GM10847 (cell line): ENCODE results near the gene PIGR.

Source experiments
- POLR2A ChIP-seq: IDR thresholded peaks from 2 replicates; pipeline ENCODE4 v1.6.1; 2011; ENCODE audit not compliant: insufficient read length; ENCODE audit errors: extremely low read depth

Gene PIGR

GRCh38 chr1:206947255-206947654, 989 bp upstream of the PIGR start:
- TF ChIP-seq POLR2A: no peak

- no peak for TF ChIP-seq POLR2A
Observed at GRCh38 chr1:206945779-206946178, 487 bp downstream of the PIGR start.

GRCh38 chr1:206944703-206945102, 1.6 kb downstream of the PIGR start:
- no peak for TF ChIP-seq POLR2A

- TF ChIP-seq POLR2A: no peak
Observed at GRCh38 chr1:206941766-206942418, 4.4 kb downstream of the PIGR start.

GRCh38 chr1:206940588-206940936, 5.7 kb downstream of the PIGR start:
- TF ChIP-seq POLR2A: no peak

DNA sequence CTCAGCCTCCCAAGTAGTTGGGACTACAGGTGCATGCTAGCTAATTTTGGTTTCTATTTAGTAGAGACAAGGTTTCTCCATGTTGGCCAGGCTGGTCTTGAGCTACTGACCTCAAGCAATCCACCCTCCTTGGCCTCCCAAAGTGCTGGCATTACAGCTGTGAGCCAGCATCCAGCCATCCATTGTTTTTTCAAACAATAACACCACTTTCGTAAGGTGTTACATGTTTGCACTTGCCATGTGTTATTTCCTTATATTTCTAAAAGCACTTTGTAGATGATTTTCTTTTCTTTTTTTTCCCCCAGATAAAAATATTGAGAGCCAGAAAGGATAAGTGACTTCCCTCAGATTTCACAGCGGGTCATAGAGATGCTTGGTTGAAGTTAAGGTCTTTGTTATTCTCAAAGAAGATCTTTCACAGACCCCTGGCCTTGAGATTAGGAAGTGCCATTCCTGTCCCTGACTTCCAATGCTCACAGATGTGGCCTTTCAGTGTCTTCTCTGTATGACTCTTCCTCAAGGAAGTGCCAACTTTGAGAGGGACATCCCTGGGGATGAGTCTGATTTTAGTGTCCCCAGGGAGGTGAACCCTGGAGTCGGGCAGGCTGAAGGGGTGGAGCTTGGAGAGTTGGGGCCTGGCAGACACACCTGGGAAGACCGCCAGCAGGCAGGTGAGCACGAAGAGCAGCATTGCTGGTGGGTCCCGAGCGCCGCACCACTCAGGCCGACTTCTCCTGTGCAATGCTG, 6.3 kb downstream of the PIGR start:
- no peak for TF ChIP-seq POLR2A

DNA sequence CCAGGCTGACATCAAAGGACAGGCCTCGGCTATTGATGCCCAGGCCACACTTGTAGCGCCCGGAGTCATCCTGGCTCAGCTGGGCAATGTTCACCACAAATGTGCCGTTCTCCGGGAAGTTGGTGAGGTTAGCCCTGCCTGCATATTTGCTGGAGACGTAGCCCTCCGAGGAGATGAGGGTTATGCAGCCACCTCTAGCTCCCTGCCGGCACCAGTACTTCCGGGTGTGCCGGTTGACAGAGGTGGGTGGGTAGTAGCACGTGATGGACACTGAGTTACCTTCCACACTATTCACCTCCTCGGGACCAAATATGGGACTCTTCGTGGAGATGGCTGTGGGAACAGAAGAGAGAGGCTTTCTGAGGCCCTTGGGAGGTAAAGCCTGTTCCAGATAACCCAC, 7.1 kb downstream of the PIGR start:
- TF ChIP-seq POLR2A: no peak

GRCh38 chr1:206937425-206937824, 8.8 kb downstream of the PIGR start:
- no peak for TF ChIP-seq POLR2A

- no peak for TF ChIP-seq POLR2A
Observed at GRCh38 chr1:206935491-206936067, 10.7 kb downstream of the PIGR start.

GRCh38 chr1:206933333-206933945, 12.8 kb downstream of the PIGR start:
- TF ChIP-seq POLR2A: no peak

DNA sequence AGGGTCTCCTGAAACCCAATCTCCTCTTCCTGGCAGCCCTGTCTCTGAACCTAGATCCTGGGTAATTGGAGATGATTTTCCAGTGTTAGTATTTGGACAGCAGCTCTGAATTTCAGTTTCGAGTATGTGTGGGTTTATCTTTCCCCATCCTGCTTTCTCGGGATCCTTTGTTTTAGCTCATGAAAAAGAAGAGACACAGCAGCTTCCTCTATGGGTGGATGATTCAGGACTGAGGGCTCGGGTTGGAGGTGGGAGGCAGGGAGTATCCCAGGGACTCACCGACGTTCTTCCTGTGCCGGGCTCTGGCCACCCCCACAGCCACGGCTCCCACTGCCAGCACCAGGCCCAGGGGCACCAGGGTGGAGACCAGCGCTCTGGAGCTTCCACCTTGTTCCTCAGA, 14.1 kb downstream of the PIGR start:
- TF ChIP-seq POLR2A: no peak

DNA sequence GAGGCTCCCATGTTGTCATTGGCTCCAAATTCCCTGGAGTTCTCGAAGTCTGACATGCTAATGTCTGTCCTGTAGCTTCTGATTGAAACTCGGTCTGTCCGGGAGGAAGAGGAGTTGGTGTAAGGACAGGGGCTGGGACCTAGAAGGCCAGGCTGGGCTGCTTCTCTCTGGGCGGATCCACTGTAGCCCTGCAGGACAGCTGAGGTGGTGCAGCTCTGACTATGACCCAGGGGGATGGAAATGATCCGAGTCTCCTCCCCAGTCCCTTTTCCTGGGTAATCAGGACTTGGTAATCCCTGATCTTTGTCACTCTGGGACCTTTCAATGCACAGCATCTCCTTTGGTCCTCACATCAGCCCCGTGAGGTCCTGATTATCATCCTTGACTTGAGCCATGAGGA, 14.6 kb downstream of the PIGR start:
- no peak for TF ChIP-seq POLR2A

- peak; percentile 48 for TF ChIP-seq POLR2A
Observed at GRCh38 chr1:206930210-206930798, 16.0 kb downstream of the PIGR start.

GRCh38 chr1:206929524-206929923, 16.7 kb downstream of the PIGR start:
- TF ChIP-seq POLR2A: no peak

DNA sequence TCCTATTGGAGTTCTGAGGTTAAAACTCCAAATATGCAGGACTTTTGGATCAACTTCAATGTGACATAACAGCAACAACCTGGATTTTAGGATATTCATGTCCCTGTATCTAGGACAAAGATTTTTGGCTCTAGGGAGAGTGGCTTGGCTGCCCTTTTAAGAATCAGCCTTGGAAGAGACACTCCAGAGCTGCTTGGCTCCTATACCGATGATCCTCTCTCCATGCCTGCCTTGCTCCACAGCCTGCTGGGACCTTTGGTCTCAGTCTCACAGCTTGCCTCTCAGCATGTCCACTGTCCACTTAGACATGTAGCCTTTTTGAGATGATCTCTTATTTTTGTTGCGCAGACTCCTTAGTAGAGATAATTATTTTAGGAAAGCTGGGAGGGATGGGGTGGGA, 20.0 kb downstream of the PIGR start:
- TF ChIP-seq POLR2A: no peak
